IPS-11a (cell line): ENCODE results near the gene DAB1.
"Not testable (repeated sequence)": the region's sequence is repeated elsewhere in the genome, so short reads cannot be mapped to it uniquely, and the experiment has no call there.

Experiments used
- H3K4me3 ChIP-seq: one replicate; pipeline ENCODE4 v1.5.1; 2013; ENCODE audit warnings: low read depth, low read length, control low read depth

The DAB1 gene

GRCh38 chr1:57232500-57232899 is 191.4 kb downstream of the DAB1 start:
- H3K4me3 ChIP-seq: no peak overlapping the region

- no peak overlapping the region for H3K4me3 ChIP-seq
These were observed 193.9 kb downstream of the DAB1 start for GRCh38 chr1:57229998-57230397.

GRCh38 chr1:57229076-57229475 is 194.8 kb downstream of the DAB1 start:
- H3K4me3 ChIP-seq: no peak overlapping the region

- H3K4me3 ChIP-seq: no peak overlapping the region
These were observed 201.1 kb downstream of the DAB1 start for GRCh38 chr1:57222801-57223200.

- H3K4me3 ChIP-seq: no peak overlapping the region
These were observed 201.6 kb downstream of the DAB1 start for GRCh38 chr1:57222307-57222706.

GRCh38 chr1:57220905-57221304 is 203.0 kb downstream of the DAB1 start:
- not testable (repeated sequence) for H3K4me3 ChIP-seq

GRCh38 chr1:57218487-57219079 is 205.3 kb downstream of the DAB1 start:
- no peak overlapping the region for H3K4me3 ChIP-seq

- H3K4me3 ChIP-seq: no peak overlapping the region
These were observed 206.0 kb downstream of the DAB1 start for GRCh38 chr1:57217905-57218304.

- no peak overlapping the region for H3K4me3 ChIP-seq
These were observed 208.8 kb downstream of the DAB1 start for GRCh38 chr1:57214951-57215575.

- no peak overlapping the region for H3K4me3 ChIP-seq
These were observed 213.0 kb downstream of the DAB1 start for GRCh38 chr1:57210881-57211280.

- no peak overlapping the region for H3K4me3 ChIP-seq
These were observed 214.4 kb downstream of the DAB1 start for GRCh38 chr1:57209495-57209894.

- H3K4me3 ChIP-seq: no peak overlapping the region
These were observed 215.0 kb downstream of the DAB1 start for GRCh38 chr1:57208741-57209302.

GRCh38 chr1:57206038-57206437 is 217.8 kb downstream of the DAB1 start:
- no peak overlapping the region for H3K4me3 ChIP-seq

GRCh38 chr1:57204942-57205787 is 218.7 kb downstream of the DAB1 start:
- no peak overlapping the region for H3K4me3 ChIP-seq

GRCh38 chr1:57204091-57204490 is 219.8 kb downstream of the DAB1 start:
- H3K4me3 ChIP-seq: no peak overlapping the region

GRCh38 chr1:57202241-57202640 is 221.6 kb downstream of the DAB1 start:
- no peak overlapping the region for H3K4me3 ChIP-seq

GRCh38 chr1:57198912-57199311 is 224.9 kb downstream of the DAB1 start:
- no peak overlapping the region for H3K4me3 ChIP-seq

GRCh38 chr1:57195436-57195941 is 228.4 kb downstream of the DAB1 start:
- H3K4me3 ChIP-seq: no peak overlapping the region

- H3K4me3 ChIP-seq: no peak overlapping the region
These were observed 231.6 kb downstream of the DAB1 start for GRCh38 chr1:57192222-57192621.

GRCh38 chr1:57190898-57191297 is 233.0 kb downstream of the DAB1 start:
- no peak overlapping the region for H3K4me3 ChIP-seq

GRCh38 chr1:57188168-57188567 is 235.7 kb downstream of the DAB1 start:
- H3K4me3 ChIP-seq: no peak overlapping the region

GRCh38 chr1:57186455-57186854 is 237.4 kb downstream of the DAB1 start:
- no peak overlapping the region for H3K4me3 ChIP-seq
